Measurements from ENCODE around the gene SRSF3.
"Not testable (repeated sequence)": the region's sequence is repeated elsewhere in the genome, so short reads cannot be mapped to it uniquely, and the experiment has no call there.

The SRSF3 gene

DNA sequence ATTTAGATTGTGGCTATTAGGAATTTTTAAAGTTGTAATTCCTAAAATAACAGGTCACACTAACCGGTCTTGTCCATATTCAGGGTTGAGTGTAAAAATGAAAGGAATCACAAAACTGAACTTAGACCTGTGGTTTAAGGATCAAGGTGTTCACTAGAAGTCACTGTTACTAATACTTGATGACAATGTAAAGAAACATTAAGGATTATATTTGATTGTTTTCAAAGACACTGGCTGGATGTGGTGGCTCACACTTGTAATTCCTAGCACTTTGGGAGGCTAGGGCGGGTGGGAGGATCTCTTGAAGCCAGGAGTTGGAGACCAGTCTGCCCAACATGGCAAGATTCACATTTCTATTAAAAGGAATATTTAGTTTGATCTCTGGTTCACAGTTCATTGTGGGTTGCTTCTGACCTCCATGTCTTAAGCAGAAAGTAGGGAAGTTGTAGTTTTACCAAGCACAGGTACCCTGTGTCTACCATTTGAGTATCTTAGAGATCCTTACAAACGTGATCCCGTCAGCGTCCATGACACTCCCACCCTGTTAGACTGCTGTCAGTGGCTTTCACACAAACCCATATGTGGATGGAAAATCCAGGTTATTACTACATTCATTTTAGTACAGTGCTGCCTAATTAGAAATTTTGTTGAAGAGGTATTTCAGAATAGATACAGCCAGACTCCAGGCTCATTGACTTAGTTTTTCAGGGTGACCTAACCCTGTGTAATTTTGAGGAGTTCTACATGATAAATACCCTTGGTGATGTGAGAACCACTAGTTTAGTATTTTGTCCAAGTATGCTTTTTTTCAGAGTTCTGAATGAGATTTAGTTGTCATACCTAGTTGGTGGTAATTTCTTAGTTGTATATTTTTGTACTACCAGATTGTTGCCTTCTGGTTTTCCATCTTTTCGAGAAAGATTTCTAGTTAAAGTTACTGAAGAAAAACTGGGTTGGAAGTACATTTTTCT is 10.2 kb downstream of the SRSF3 start:
- DNase-seq (ENCODE audit: low read depth in 2 of 2) = no peak

DNA sequence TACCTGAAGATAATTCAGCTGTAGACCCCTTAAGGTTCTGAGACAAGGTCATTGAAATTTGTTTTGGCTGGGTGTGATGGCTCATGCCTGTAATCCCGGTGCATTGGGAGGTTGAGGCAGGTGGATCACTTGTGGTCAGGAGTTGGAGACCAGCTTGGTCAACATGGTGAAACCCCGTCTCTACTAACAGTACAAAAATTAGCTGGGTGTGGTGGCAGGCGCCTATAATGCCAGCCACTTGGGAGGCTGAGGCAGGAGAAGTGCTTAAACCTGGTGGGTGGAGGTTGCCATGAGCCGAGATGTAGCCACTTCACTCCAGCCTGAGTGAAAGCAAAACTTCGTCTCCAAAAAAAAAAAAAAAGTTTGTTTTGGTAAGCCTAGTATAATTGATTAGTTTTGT is 11.0 kb downstream of the SRSF3 start:
- no peak for DNase-seq (ENCODE audit: low read depth in 2 of 2)

DNA sequence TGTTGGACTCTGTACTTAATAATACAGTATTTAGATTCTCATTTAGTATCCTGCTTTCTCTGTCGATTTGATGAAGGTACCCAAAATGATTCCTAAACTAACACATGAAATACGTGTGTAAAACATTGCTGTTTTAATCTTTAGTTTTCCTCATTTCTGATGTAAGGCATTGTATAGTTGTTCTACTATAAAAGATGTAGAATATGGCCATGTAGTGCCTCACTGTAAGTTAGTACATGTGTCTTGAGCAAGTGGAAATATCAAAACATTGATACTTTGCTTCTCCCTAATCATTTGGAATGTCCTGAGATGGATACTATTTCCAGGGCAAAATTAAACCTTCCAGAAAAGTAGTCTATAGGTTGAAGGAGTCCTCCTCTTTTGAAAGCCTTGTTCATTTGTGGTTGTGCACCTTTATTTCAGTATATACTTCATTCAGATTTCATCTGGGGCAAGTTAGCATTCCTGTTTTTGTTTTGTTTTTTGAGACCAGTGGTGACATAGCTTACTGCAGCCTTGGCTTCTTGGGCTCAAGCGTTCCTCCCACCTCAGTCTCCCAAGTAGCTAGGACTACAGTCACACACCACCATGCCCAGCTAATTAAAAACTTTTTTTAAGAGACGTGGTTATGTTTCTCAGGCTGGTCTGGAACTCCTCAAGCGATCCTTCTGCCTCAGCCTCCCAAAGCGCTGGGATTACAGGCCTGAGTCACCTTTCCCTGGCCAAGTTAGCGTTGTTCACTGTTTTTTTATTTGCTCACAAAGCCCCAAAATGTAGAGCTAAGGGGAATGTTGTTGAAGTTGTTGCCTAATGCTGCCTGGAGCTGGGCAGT is 11.6 kb downstream of the SRSF3 start:
- DNase-seq (ENCODE audit: low read depth in 2 of 2) = no peak

GRCh38 chr6:36607305-36607682 is 13.1 kb downstream of the SRSF3 start:
- not testable (repeated sequence) for DNase-seq (ENCODE audit: low read depth in 2 of 2)

DNA sequence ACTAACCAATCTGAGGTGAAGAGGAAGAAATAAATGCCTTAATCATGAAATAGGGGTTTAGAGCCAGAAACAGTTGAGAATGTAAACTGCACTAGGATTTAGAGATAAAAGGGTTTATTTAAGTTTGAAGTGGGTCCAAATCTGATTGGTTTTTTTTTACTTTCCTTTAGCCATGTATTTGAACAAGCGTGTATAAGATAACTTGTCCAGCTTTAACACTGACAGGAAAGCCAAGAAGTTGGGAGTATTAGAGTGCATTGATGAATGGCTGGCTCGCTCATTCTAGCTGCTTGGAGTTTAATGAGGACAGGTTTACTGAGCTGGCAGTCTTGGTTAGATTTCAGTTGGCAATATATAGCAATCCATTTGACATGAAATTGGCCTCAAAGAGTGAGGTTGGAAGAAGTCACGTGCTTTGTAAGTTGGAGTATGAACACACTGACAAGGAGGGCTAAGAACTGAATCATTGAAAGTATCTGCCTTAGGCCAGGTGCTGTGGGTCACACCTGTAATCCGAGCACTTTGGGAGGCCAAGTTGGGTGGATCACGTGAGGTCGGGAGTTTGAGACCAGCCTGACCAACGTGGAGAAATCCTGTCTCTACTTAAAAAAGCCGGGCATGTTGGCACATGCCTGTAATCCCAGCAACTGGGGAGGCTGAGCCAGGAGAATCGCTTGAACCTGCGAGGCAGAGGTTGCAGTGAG is 13.7 kb downstream of the SRSF3 start:
- DNase-seq (ENCODE audit: low read depth in 2 of 2) = no peak

- no peak for DNase-seq (ENCODE audit: low read depth in 2 of 2)
These were observed 14.8 kb downstream of the SRSF3 start for GRCh38 chr6:36608788-36609563.

- DNase-seq (ENCODE audit: low read depth in 2 of 2) = no peak
These were observed 15.4 kb downstream of the SRSF3 start for GRCh38 chr6:36609582-36609981.

DNA sequence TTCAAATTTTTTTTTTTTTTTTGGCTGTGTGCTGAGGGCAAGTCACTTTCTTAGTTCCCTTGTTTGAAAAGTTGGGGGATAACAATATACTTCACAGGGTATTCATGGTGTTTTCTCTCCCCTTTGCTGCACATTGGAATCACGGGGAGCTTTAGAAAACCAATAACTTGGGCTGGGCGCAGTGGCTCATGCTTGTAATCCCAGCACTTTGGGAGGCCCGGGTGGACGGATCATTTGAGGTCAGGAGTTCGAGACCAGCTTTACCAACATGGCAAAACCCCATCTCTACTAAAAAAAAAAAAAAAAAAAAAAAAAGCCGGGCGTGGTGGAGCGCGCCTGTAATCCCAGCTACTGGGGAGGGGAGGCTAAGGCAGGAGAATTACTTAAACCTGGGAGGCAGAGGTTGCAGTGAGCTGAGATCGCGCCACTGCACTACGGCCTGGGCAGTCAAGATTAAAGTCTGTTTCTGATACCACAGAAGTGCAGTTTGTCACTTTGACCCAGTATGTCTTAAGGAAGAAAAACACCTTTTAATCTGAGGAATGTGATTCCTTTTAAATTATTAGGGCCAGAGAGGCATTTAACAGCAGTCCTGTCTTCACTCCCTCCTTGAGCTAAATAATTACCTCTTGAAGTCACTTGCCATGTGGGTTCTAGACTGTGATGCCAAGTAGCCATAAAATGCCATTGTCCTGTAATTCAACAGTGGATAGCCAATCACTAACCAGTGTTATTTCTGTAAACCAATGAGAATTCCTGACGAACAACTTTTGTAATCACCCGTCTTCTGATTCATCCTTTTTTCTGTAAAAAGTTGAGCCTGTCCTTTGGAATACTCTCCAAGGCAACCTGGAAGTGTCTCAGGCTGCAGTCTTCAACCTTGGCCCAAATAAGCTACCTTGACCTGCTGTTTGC is 16.1 kb downstream of the SRSF3 start:
- DNase-seq (ENCODE audit: low read depth in 2 of 2) = no peak

- DNase-seq (ENCODE audit: low read depth in 2 of 2) = no peak
These were observed 16.8 kb downstream of the SRSF3 start for GRCh38 chr6:36610956-36611336.

DNA sequence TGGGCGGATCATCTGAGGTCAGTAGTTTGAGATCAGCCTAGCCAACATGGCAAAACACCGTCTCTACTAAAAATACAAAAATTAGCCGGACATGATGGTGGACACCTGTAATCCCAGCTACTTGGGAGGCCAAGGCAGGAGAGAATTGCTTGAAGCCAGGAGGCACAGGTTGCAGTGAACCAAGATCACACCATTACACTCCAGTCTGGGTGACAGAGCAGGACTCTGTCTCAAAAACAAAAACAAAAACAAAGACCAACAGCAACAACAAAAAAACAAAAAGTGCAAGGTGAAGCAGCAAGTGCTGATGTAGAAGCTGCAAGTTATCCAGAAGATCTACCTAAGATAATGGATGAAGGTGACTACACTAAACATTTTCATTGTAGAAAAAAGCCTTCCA is 17.5 kb downstream of the SRSF3 start:
- DNase-seq (ENCODE audit: low read depth in 2 of 2) = not testable (repeated sequence)

- DNase-seq (ENCODE audit: low read depth in 2 of 2) = no peak
These were observed 18.0 kb downstream of the SRSF3 start for GRCh38 chr6:36612101-36612625.

GRCh38 chr6:36613200-36613995 is 19.2 kb downstream of the SRSF3 start:
- no peak for DNase-seq (ENCODE audit: low read depth in 2 of 2)

GRCh38 chr6:36615018-36615761 is 21.0 kb downstream of the SRSF3 start:
- peak in 1 of 2 donors; percentile 26 for DNase-seq (ENCODE audit: low read depth in 2 of 2)

DNA sequence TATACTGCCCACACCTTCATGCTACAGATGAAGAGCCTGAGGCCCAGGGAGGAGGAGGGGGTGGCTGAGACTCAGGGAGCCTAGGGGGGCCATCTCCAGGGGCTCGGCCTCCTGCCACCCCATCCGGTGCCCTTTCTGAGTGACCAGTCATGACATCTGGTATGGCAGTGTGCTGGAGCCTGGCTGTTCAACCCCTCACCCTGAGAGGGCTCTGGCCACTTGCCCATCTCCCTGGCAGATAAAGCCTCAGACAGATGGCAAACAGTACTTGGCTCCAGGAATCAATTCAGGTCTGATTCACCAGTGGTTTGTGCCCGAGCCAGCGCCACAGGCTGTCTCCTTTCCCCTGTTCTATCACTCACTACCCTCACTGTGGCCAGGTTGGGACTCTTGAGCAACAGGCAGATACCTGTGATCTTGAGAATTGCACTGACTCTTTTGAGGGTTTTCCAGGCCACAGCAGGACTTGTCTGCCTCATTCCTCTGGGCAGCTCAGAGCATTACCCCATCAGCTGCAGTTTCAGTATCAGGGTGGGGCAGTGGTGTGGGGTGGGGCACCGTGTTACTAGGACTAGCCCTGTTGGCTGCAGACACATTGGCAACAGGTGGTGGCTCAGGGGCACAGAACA is 22.8 kb downstream of the SRSF3 start:
- DNase-seq (ENCODE audit: low read depth in 2 of 2) = no peak

DNA sequence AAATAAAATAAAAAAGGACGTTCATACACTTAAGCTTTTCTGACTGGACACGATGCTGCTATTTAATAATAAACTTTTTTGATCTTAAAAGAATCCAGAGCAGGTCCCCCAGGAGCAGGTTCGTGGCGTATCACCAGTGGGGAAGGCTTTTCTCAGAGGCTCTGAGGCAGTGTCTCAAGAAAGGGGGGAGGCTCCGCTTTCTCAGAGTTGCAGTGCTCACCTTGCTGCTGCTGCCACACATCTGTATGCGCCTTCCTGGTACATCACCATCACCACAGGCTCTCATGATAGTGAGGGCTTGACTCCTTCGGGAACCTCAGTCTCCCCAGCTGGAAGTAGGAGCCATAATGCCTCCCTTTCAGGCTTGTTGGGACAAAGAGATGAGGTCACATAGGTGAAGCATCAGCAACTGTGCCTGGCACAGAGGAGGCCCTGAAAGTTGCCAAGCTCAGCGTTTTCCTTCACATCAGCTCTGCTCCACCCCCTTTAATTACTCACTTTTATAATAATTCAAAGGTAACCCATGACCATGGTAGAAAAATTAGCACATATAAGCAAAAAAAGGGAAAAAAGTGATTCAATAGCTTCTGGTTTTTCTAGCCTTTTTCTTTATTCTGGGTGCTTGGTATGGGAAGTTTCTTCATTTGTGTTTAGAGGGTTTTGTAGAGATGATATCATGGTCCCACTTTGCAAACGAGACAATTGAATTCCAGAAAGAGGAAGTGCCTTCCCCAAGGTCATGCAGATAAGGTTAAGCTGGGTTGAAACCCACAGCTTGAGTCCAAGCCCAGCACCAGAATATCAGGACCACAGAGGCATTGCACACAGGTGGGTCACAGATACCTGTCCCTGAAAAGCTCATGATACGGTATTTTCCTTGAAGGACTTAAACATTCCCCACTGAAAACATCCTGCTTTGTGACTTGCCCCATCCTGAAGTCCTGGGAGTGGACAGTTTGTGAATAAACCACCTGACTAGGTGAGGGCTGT is 24.5 kb downstream of the SRSF3 start:
- DNase-seq (ENCODE audit: low read depth in 2 of 2) = no peak

GRCh38 chr6:36621371-36621855 is 27.3 kb downstream of the SRSF3 start:
- DNase-seq (ENCODE audit: low read depth in 2 of 2) = no peak
